Uterus (tissue), 4 donors: ENCODE measurements around the gene RUNX1. TPM values are rescaled to one million over a fixed set of nuclear protein-coding genes. Genes with fewer than 3 reads are reported as not detected.

Experiments
- DNase-seq, 2 donors: peaks; one replicate each; pipeline ENCODE4 v3.0.0-alpha.2; 2019 to 2020
- H3K27ac ChIP-seq, 2 donors: fragments of 200-600 bp; sonication (generic); 1 replicate in 1 of 2; 2 replicates in 1 of 2; pipeline ENCODE4 v1.5.1; 2016 to 2018
- H3K27me3 ChIP-seq, 2 donors: fragments of 200-600 bp; sonication (generic); one replicate each; pipeline ENCODE4 v1.5.1; 2018 to 2019; ENCODE audit warnings: control low read depth in 1 of 2
- H3K36me3 ChIP-seq, 2 donors: fragments of 200-600 bp; sonication (generic); one replicate each; pipeline ENCODE4 v1.5.1; 2019; ENCODE audit warnings: control low read depth in 1 of 2
- H3K4me1 ChIP-seq, 2 donors: fragments of 200-600 bp; sonication (generic); one replicate each; pipeline ENCODE4 v1.5.1; 2018 to 2019; ENCODE audit warnings: control low read depth in 1 of 2
- H3K4me3 ChIP-seq, 2 donors: fragments of 200-600 bp; sonication (generic); 1 replicate in 1 of 2; 2 replicates in 1 of 2; pipeline ENCODE4 v1.5.1; 2018 to 2019; ENCODE audit warnings: mild to moderate bottlenecking in 1 of 2
- H3K9me3 ChIP-seq, 2 donors: fragments of 200-600 bp; sonication (generic); one replicate each; pipeline ENCODE4 v1.5.1; 2019; ENCODE audit warnings: control low read depth in 1 of 2
- CTCF ChIP-seq, 4 experiments: fragments of 200-600 bp in 2 of 4; fragments of 450-650 bp in 2 of 4; sonication (generic) in 2 of 4; IDR thresholded peaks; one replicate each; pipeline ENCODE4 v1.5.1; 2016 to 2019; ENCODE audit warnings: antibody characterized with exemption in 4 of 4, mild to moderate bottlenecking in 2 of 4, moderate library complexity in 1 of 4
- POLR2A ChIP-seq, 2 donors: fragments of 450-650 bp; IDR thresholded peaks; one replicate each; pipeline ENCODE4 v1.6.1; 2016; ENCODE audit warnings: antibody characterized with exemption in 2 of 2, mild to moderate bottlenecking in 1 of 2, moderate library complexity in 1 of 2
- intact Hi-C: fragments of 100-400 bp; cut with DNase I; formaldehyde crosslinking; loops from one replicate; pipeline ENCODE4 v1.15.1; 2023; ENCODE audit warnings: low total_unique reads
- total RNA-seq, 4 donors: library from RNA; depleted of rRNA in 3 of 4; stranded (reverse); fragments of >200 nt in 3 of 4; gene quantifications; one replicate each; pipeline versions ENCODE4 v1.1.0 to v1.2.4, GENCODE V29; 2014 to 2023
- donor health status: DM: yes; HTN: yes; CAD: no.

The RUNX1 gene
- total RNA-seq, 4 donors from 2014 or later = under 0.01 to 13.2 (median 8.7) TPM

- no peak for DNase-seq
- intact Hi-C loops = no loop called here
- H3K9me3 ChIP-seq = no peaks in the 10 kb centered on the region
- no peak overlapping the region for H3K27ac ChIP-seq
- H3K4me1 ChIP-seq = no peaks in the 10 kb centered on the region
- no peaks in the 10 kb centered on the region for H3K36me3 ChIP-seq
- no peak overlapping the region for H3K4me3 ChIP-seq
- no peak for TF ChIP-seq POLR2A (IDR thresholded peaks at IDR 0.05)
- TF ChIP-seq CTCF (IDR thresholded peaks at IDR 0.05) = no peak
- H3K27me3 ChIP-seq = no peaks in the 10 kb centered on the region
Measured at GRCh38 chr21:34939673-34940331, 109.3 kb downstream of the RUNX1 start.

- no peaks in the 10 kb centered on the region for H3K9me3 ChIP-seq
- H3K27me3 ChIP-seq = no peaks in the 10 kb centered on the region
- no peak overlapping the region for H3K27ac ChIP-seq
- TF ChIP-seq POLR2A (IDR thresholded peaks at IDR 0.05) = no peak
- TF ChIP-seq CTCF (IDR thresholded peaks at IDR 0.05) = no peak
- H3K4me1 ChIP-seq = no peaks in the 10 kb centered on the region
- intact Hi-C loops = no loop called here
- no peak for DNase-seq
- H3K4me3 ChIP-seq = no peak overlapping the region
- no peaks in the 10 kb centered on the region for H3K36me3 ChIP-seq
Measured at GRCh38 chr21:34938089-34938764, 110.9 kb downstream of the RUNX1 start.

GRCh38 chr21:34936883-34937563 is 112.1 kb downstream of the RUNX1 start:
- H3K9me3 ChIP-seq = no peaks in the 10 kb centered on the region
- no peak overlapping the region for H3K27ac ChIP-seq
- intact Hi-C loops = no loop called here
- DNase-seq = no peak
- no peaks in the 10 kb centered on the region for H3K27me3 ChIP-seq
- no peak for TF ChIP-seq POLR2A (IDR thresholded peaks at IDR 0.05)
- TF ChIP-seq CTCF (IDR thresholded peaks at IDR 0.05) = no peak
- no peak overlapping the region for H3K4me3 ChIP-seq
- H3K36me3 ChIP-seq = no peaks in the 10 kb centered on the region
- no peaks in the 10 kb centered on the region for H3K4me1 ChIP-seq

GRCh38 chr21:34936371-34936789 is 112.7 kb downstream of the RUNX1 start:
- no peak for DNase-seq
- Histone ChIP-seq H3K36me3 (no peaks in the 10 kb centered on the region), H3K27me3 (no peaks in the 10 kb centered on the region), H3K4me1 (no peaks in the 10 kb centered on the region), H3K9me3 (no peaks in the 10 kb centered on the region), H3K27ac (no peak overlapping the region), H3K4me3 (no peak overlapping the region)
- TF ChIP-seq CTCF (IDR thresholded peaks at IDR 0.05) = no peak
- TF ChIP-seq POLR2A (IDR thresholded peaks at IDR 0.05) = no peak
- intact Hi-C loops = no loop called here

- TF ChIP-seq CTCF (IDR thresholded peaks at IDR 0.05) (no peak), POLR2A (IDR thresholded peaks at IDR 0.05) (no peak)
- intact Hi-C loops = no loop called here
Measured at GRCh38 chr21:34935898-34936297, 113.2 kb downstream of the RUNX1 start.

More at GRCh38 chr21:34935898-34936297, 113.2 kb downstream of the RUNX1 start:
- Histone ChIP-seq H3K27ac (no peak overlapping the region), H3K4me3 (no peak overlapping the region), H3K27me3 (no peaks in the 10 kb centered on the region), H3K9me3 (no peaks in the 10 kb centered on the region), H3K36me3 (no peaks in the 10 kb centered on the region), H3K4me1 (no peaks in the 10 kb centered on the region)
- DNase-seq = no peak
